GM23248 (cell line): ENCODE measurements around the gene CFL1. TPM values are rescaled to one million over a fixed set of nuclear protein-coding genes. Genes with fewer than 3 reads are reported as not detected.

Experiments
- DNase-seq: peaks from one replicate; pipeline ENCODE4 v3.0.0-alpha.2; 2015
- H2AFZ ChIP-seq: fragments of 200-600 bp; sonication (generic); 2 replicates; pipeline ENCODE4 v1.6.1; 2016; ENCODE audit warnings: antibody characterized with exemption
- H3F3A ChIP-seq: fragments of 200-600 bp; sonication (generic); 2 replicates; pipeline ENCODE4 v1.6.1; 2016; ENCODE audit warnings: mild to moderate bottlenecking, antibody characterized with exemption, mixed run types; ENCODE audit not compliant: insufficient read depth
- H3K27ac ChIP-seq: fragments of 200-600 bp; sonication (generic); 2 replicates; pipeline ENCODE4 v1.5.1; 2016; ENCODE audit warnings: mild to moderate bottlenecking
- H3K27me3 ChIP-seq: fragments of 200-600 bp; sonication (generic); replicated peaks from 2 replicates; pipeline ENCODE4 v1.6.1; 2016; ENCODE audit warnings: mild to moderate bottlenecking; ENCODE audit not compliant: insufficient read depth
- H3K36me3 ChIP-seq: fragments of 200-600 bp; sonication (generic); 2 replicates; pipeline ENCODE4 v1.6.1; 2016; ENCODE audit warnings: low read depth, mild to moderate bottlenecking
- H3K4me1 ChIP-seq: fragments of 200-600 bp; sonication (generic); 2 replicates; pipeline ENCODE4 v1.6.1; 2016; ENCODE audit warnings: mild to moderate bottlenecking; ENCODE audit not compliant: insufficient read depth
- H3K4me2 ChIP-seq: fragments of 200-600 bp; sonication (generic); one replicate; pipeline ENCODE4 v1.6.1; 2016; ENCODE audit warnings: mild to moderate bottlenecking; ENCODE audit not compliant: unreplicated experiment
- H3K4me3 ChIP-seq: fragments of 200-600 bp; sonication (generic); 2 replicates; pipeline ENCODE4 v1.5.1; 2016; ENCODE audit warnings: mild to moderate bottlenecking
- H3K79me2 ChIP-seq: fragments of 200-600 bp; sonication (generic); 2 replicates; pipeline ENCODE4 v1.6.1; 2016; ENCODE audit warnings: mild to moderate bottlenecking; ENCODE audit not compliant: insufficient read depth
- H3K9ac ChIP-seq: fragments of 200-600 bp; sonication (generic); 2 replicates; pipeline ENCODE4 v1.6.1; 2016; ENCODE audit warnings: mild to moderate bottlenecking
- H3K9me2 ChIP-seq: fragments of 200-600 bp; sonication (generic); 2 replicates; pipeline ENCODE4 v1.6.1; 2016; ENCODE audit warnings: mixed run types, mild to moderate bottlenecking, moderate library complexity; ENCODE audit not compliant: insufficient read depth
- H3K9me3 ChIP-seq: fragments of 200-600 bp; sonication (generic); one replicate; pipeline ENCODE4 v1.6.1; 2017; ENCODE audit warnings: low read depth
- H4K20me1 ChIP-seq: fragments of 200-600 bp; sonication (generic); 2 replicates; pipeline ENCODE4 v1.6.0; 2016; ENCODE audit not compliant: insufficient read depth
- EZH2 ChIP-seq: fragments of 200-600 bp; sonication (generic); IDR thresholded peaks from 2 replicates; pipeline ENCODE4 v1.6.1; 2018; ENCODE audit warnings: antibody characterized with exemption, mild to moderate bottlenecking; ENCODE audit not compliant: insufficient read depth, poor library complexity, severe bottlenecking
- EZH2phosphoT487 ChIP-seq: fragments of 200-600 bp; sonication (generic); IDR thresholded peaks from 2 replicates; pipeline ENCODE4 v1.6.1; 2018; ENCODE audit warnings: antibody characterized with exemption, moderate library complexity, mild to moderate bottlenecking, low read depth; ENCODE audit not compliant: insufficient read depth
- WGBS, 2 experiments: methylation state at CpG; one replicate each; pipeline ENCODE4 v1.1.6; 2015 to 2017; ENCODE audit warnings: low lambda C conversion rate in 2 of 2, low coverage in 1 of 2; ENCODE audit errors: missing lambda C conversion rate in 2 of 2; 5-methylcytosine and 5-hydroxymethylcytosine counted together
- in situ Hi-C: fragments of 300-500 bp; cut with MboI; formaldehyde crosslinking; loops from 2 replicates; pipeline ENCODE4 v1.15.0; 2020
- polyA plus RNA-seq: library from polyadenylated mRNA; unstranded; fragments of >200 nt; fragmentation: Nextera tagmentation; extraction: Ambion mirVana; gene quantifications from 2 replicates; pipeline ENCODE4 v1.2.1, GENCODE V29; 2016
- total RNA-seq: library from RNA; depleted of rRNA; stranded (reverse); fragments of >200 nt; shearing (Covaris generic); gene quantifications from 2 replicates; pipeline ENCODE4 v1.2.3, GENCODE V29; 2014

The CFL1 gene
- total and polyA plus RNA-seq, 2 experiments from 2014 or later = 1,312 to 2,650 TPM

DNA sequence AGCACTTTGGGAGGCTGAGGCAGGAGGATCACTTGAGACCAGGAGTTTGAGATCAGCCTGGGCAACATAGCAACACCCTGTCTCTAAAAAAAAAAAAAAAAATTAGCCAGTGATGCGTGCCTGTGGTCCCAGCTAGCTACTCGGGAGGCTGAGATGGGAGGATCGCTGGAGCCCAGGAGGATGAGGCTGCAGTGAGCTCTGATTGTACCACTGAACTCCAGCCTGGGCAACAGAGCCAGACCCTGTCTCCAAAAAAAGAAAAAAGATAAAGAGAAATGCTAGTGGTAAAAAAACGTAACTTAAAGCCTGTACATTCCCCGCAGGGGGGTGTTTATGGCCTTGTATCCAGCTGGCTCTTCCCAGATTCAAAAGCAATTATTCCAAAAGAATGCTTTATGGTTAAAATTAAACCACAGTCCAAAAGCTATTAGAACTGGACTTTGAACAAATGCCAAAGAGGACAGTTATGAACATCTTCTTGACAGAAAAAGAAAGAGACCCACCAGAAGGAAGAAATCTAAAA is 40.6 kb downstream of the CFL1 start:
- Histone ChIP-seq H3F3A (no peaks in the 10 kb centered on the region), H3K4me1 (no peaks in the 10 kb centered on the region), H3K79me2 (no peaks in the 10 kb centered on the region), H3K4me3 (peak overlapping the region; percentile 85), H3K27ac (peak overlapping the region; percentile 30; the same call in 1 of the 2 replicates), H4K20me1 (no peaks in the 10 kb centered on the region), H3K27me3 (no peaks in the 10 kb centered on the region), H3K9ac (peak overlapping the region; percentile 82), H2AFZ (peak overlapping the region; percentile 96), H3K9me2 (no peaks in the 10 kb centered on the region), H3K4me2 (peak overlapping the region; percentile 94), H3K9me3 (no peaks in the 10 kb centered on the region), H3K36me3 (no peaks in the 10 kb centered on the region)
- in situ Hi-C loops = no loop called here
- 60 to 64% methylated on average over 5 of the region's 5 CpGs for WGBS, 2 experiments
- no peak for TF ChIP-seq EZH2phosphoT487
- no peak for TF ChIP-seq EZH2
- DNase-seq = no peak

GRCh38 chr11:65816696-65817095 is 41.3 kb downstream of the CFL1 start:
- Histone ChIP-seq H3K4me3 (no peak overlapping the region), H3K79me2 (no peaks in the 10 kb centered on the region), H3K9ac (no peak overlapping the region), H3K4me2 (no peak overlapping the region), H4K20me1 (no peaks in the 10 kb centered on the region), H2AFZ (no peak overlapping the region), H3K9me2 (no peaks in the 10 kb centered on the region), H3K27me3 (no peaks in the 10 kb centered on the region), H3K9me3 (no peaks in the 10 kb centered on the region), H3K4me1 (no peaks in the 10 kb centered on the region), H3F3A (no peaks in the 10 kb centered on the region), H3K36me3 (no peaks in the 10 kb centered on the region), H3K27ac (no peak overlapping the region)
- 97 to 100% methylated on average over 3 of the region's 3 CpGs for WGBS, 2 experiments
- no peak for DNase-seq
- in situ Hi-C loops = no loop called here
- TF ChIP-seq EZH2phosphoT487 (no peak), EZH2 (no peak)

- in situ Hi-C loops = no loop called here
These were observed 42.9 kb downstream of the CFL1 start for GRCh38 chr11:65814986-65815565.

GRCh38 chr11:65814131-65814985 is 43.6 kb downstream of the CFL1 start:
- Histone ChIP-seq H3K36me3 (no peaks in the 10 kb centered on the region), H3K9me3 (no peaks in the 10 kb centered on the region), H3K9me2 (no peaks in the 10 kb centered on the region), H3K27ac (no peak overlapping the region), H3K79me2 (no peaks in the 10 kb centered on the region), H3K4me2 (no peak overlapping the region), H3K4me3 (no peak overlapping the region), H3K9ac (no peak overlapping the region), H3K4me1 (no peaks in the 10 kb centered on the region), H3F3A (no peaks in the 10 kb centered on the region), H2AFZ (no peak overlapping the region), H4K20me1 (no peaks in the 10 kb centered on the region), H3K27me3 (no peaks in the 10 kb centered on the region)
- TF ChIP-seq EZH2 (no peak), EZH2phosphoT487 (no peak)
- in situ Hi-C loops = no loop called here
- WGBS, 2 experiments = 60 to 62% methylated on average over 18 of the region's 18 CpGs
- peak; percentile 21 for DNase-seq

More at GRCh38 chr11:65814986-65815565, 42.9 kb downstream of the CFL1 start:
- H3K79me2 ChIP-seq = no peaks in the 10 kb centered on the region
- H3K9me2 ChIP-seq = no peaks in the 10 kb centered on the region
- no peaks in the 10 kb centered on the region for H3K36me3 ChIP-seq
- no peak for TF ChIP-seq EZH2
- H3K9me3 ChIP-seq = no peaks in the 10 kb centered on the region
- H3F3A ChIP-seq = no peaks in the 10 kb centered on the region
- H2AFZ ChIP-seq = no peak overlapping the region
- H3K4me2 ChIP-seq = no peak overlapping the region
- H3K27ac ChIP-seq = no peak overlapping the region
- H3K4me1 ChIP-seq = no peaks in the 10 kb centered on the region
- no peaks in the 10 kb centered on the region for H4K20me1 ChIP-seq
- DNase-seq = no peak
- no peak overlapping the region for H3K4me3 ChIP-seq
- H3K9ac ChIP-seq = no peak overlapping the region
- WGBS, 2 experiments = 88 to 91% methylated on average over 16 of the region's 16 CpGs
- no peaks in the 10 kb centered on the region for H3K27me3 ChIP-seq
